ENCODE measurements around the gene DPRX. TPM values are rescaled to one million over a fixed set of nuclear protein-coding genes. Genes with fewer than 3 reads are reported as not detected.
A peak's percentile ranks its signal among the peaks of the same experiment; 100 is the strongest.

DPRX gene
- total and polyA plus RNA-seq, 2 experiments from 2014 or later, result not detected

DNA sequence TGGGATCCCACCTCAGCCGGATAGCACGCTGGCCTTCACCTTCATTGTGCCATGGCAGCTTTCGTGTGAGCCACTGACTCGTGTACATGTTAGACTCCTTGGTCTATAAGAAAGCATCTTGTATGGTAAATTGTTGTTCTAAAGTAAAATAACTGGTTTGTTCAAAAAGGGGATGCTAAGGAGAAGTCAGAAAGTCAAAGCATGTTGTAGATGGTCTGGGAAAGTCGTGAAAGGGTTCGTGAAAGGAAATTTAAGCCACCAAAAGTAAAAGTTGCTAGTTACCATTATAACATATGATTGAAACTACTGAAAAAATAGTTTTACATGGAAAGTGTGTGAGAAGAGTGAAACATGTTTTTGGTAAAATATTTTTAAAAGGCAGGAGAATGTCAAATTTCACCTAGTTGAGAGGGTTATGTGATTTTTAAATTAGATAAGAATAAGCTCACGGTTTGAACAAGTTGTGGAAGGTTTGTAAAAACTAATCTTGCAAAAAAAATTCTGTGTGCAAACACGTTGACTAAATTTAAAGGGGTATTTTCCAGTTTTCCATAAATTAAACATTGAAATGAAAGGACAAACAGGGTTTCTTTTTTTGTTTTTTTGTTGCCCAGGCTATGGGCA is 23.4 kb downstream of the DPRX start:
- Histone ChIP-seq H3K79me2 (ENCODE audit: insufficient read depth) (no peaks in the 10 kb centered on the region), H3K27me3 (replicated peaks; ENCODE audit: insufficient read depth) (no peaks in the 10 kb centered on the region), H3K9me2 (ENCODE audit: insufficient read depth) (no peaks in the 10 kb centered on the region), H3K9me3 (ENCODE audit: low read depth) (no peaks in the 10 kb centered on the region), H4K20me1 (ENCODE audit: insufficient read depth) (no peaks in the 10 kb centered on the region), H3K4me2 (ENCODE audit: unreplicated experiment) (no peak overlapping the region), H3K27ac (no peak overlapping the region), H3K9ac (no peak overlapping the region), H3K4me1 (ENCODE audit: insufficient read depth) (no peaks in the 10 kb centered on the region), H2AFZ (no peak overlapping the region), H3K4me3 (no peak overlapping the region), H3K36me3 (ENCODE audit: low read depth) (no peaks in the 10 kb centered on the region), H3F3A (ENCODE audit: insufficient read depth) (no peaks in the 10 kb centered on the region)
- TF ChIP-seq EZH2phosphoT487 (IDR thresholded peaks at IDR 0.05; ENCODE audit: insufficient read depth, low read depth) (no peak), EZH2 (IDR thresholded peaks at IDR 0.05; ENCODE audit: insufficient read depth, poor library complexity, severe bottlenecking) (no peak)
- DNase-seq, result no peak
- WGBS, 2 experiments (ENCODE audit: low coverage in 1 of 2, low lambda C conversion rate in 2 of 2, missing lambda C conversion rate in 2 of 2), result 22 to 25% methylated on average over 8 of the region's 8 CpGs
- in situ Hi-C loops (cut with MboI), result no loop called here

DNA sequence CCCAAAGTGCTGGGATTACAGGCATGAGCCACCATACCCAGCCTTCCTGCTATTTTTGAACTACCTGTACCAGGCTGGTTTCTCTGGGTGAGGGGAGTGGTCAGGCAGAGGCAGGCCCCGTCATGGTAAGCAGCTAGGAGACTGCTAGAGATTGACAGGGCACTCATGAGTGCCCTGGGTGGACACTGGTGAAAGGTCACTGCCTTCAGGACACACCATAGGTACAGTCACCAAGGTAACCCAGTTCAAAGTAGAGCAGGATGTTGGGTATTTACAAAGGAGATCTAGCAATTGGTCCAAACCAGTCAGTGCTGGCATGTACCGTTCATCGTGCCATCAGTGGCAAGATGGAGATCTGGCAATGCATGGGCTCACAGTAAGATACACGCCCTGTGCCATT is 25.5 kb downstream of the DPRX start:
- Histone ChIP-seq H3K4me2 (ENCODE audit: unreplicated experiment) (no peak overlapping the region), H3K9me3 (ENCODE audit: low read depth) (no peaks in the 10 kb centered on the region), H3K27me3 (replicated peaks; ENCODE audit: insufficient read depth) (no peaks in the 10 kb centered on the region), H3K79me2 (ENCODE audit: insufficient read depth) (no peaks in the 10 kb centered on the region), H3K36me3 (ENCODE audit: low read depth) (no peaks in the 10 kb centered on the region), H3K27ac (no peak overlapping the region), H2AFZ (no peak overlapping the region), H3F3A (ENCODE audit: insufficient read depth) (no peaks in the 10 kb centered on the region), H3K4me1 (ENCODE audit: insufficient read depth) (no peaks in the 10 kb centered on the region), H3K9ac (no peak overlapping the region), H3K9me2 (ENCODE audit: insufficient read depth) (no peaks in the 10 kb centered on the region), H4K20me1 (ENCODE audit: insufficient read depth) (no peaks in the 10 kb centered on the region), H3K4me3 (no peak overlapping the region)
- in situ Hi-C loops (cut with MboI), result no loop called here
- TF ChIP-seq EZH2phosphoT487 (IDR thresholded peaks at IDR 0.05; ENCODE audit: insufficient read depth, low read depth) (no peak), EZH2 (IDR thresholded peaks at IDR 0.05; ENCODE audit: insufficient read depth, poor library complexity, severe bottlenecking) (no peak)
- DNase-seq, result no peak
- 18 to 23% methylated on average over 4 of the region's 4 CpGs for WGBS, 2 experiments (ENCODE audit: low coverage in 1 of 2, low lambda C conversion rate in 2 of 2, missing lambda C conversion rate in 2 of 2)

DNA sequence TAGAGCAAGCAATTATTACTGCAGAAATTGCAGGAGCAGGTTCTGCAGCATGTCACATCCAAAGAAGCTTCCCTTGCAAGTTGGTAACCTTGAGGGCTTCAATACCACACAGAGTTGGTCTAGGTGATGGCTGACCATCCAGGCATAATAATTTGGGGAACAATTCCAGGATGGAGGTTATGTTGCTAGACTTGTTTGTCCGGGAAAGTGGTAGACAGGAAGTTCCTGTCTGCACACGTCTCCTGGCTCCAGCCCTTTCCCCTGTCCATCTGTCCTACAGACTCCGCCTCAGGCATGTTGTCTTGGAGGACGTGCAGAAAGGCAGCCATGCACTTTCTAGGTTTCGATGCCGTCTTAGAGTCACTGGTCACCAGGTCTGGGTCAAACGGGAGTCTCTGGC is 26.0 kb downstream of the DPRX start:
- Histone ChIP-seq H3K9me3 (ENCODE audit: low read depth) (no peaks in the 10 kb centered on the region), H3K9me2 (ENCODE audit: insufficient read depth) (no peaks in the 10 kb centered on the region), H3K9ac (no peak overlapping the region), H3K4me1 (ENCODE audit: insufficient read depth) (no peaks in the 10 kb centered on the region), H4K20me1 (ENCODE audit: insufficient read depth) (no peaks in the 10 kb centered on the region), H3K4me2 (ENCODE audit: unreplicated experiment) (no peak overlapping the region), H2AFZ (no peak overlapping the region), H3K36me3 (ENCODE audit: low read depth) (no peaks in the 10 kb centered on the region), H3K4me3 (no peak overlapping the region), H3K27me3 (replicated peaks; ENCODE audit: insufficient read depth) (no peaks in the 10 kb centered on the region), H3K79me2 (ENCODE audit: insufficient read depth) (no peaks in the 10 kb centered on the region), H3F3A (ENCODE audit: insufficient read depth) (no peaks in the 10 kb centered on the region), H3K27ac (no peak overlapping the region)
- in situ Hi-C loops (cut with MboI), result no loop called here
- 35 to 41% methylated on average over 7 of the region's 7 CpGs for WGBS, 2 experiments (ENCODE audit: low coverage in 1 of 2, low lambda C conversion rate in 2 of 2, missing lambda C conversion rate in 2 of 2)
- no peak for DNase-seq
- TF ChIP-seq EZH2phosphoT487 (IDR thresholded peaks at IDR 0.05; ENCODE audit: insufficient read depth, low read depth), result no peak
- TF ChIP-seq EZH2 (IDR thresholded peaks at IDR 0.05; ENCODE audit: insufficient read depth, poor library complexity, severe bottlenecking), result no peak

DNA sequence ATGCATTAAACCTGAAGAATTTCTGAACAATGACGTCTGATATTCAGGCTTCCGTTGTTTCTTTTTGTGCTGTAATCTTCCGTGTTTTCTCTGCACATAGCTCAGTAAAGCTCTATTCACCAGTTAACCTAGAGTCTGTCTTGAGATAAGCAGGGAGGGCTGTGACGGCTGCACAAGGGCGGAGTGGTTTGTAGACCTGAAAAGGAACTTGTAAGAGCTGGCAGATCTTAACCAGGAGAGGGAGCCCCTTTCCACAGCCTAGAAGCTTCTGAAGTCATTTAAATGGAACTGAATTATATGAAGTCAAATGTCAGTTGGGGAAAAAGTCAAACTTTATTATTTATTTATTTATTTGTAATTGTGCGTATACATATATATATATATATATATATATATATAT is 27.5 kb downstream of the DPRX start:
- 18 to 23% methylated on average over 6 of the region's 6 CpGs for WGBS, 2 experiments (ENCODE audit: low coverage in 1 of 2, low lambda C conversion rate in 2 of 2, missing lambda C conversion rate in 2 of 2)
- H3K9me2 ChIP-seq (ENCODE audit: insufficient read depth), result no peaks in the 10 kb centered on the region
- no peaks in the 10 kb centered on the region for H3K79me2 ChIP-seq (ENCODE audit: insufficient read depth)
- no peaks in the 10 kb centered on the region for H3K9me3 ChIP-seq (ENCODE audit: low read depth)
- no peak for TF ChIP-seq EZH2phosphoT487 (IDR thresholded peaks at IDR 0.05; ENCODE audit: insufficient read depth, low read depth)
- no peak for TF ChIP-seq EZH2 (IDR thresholded peaks at IDR 0.05; ENCODE audit: insufficient read depth, poor library complexity, severe bottlenecking)
- no peak overlapping the region for H3K4me3 ChIP-seq
- H4K20me1 ChIP-seq (ENCODE audit: insufficient read depth), result no peaks in the 10 kb centered on the region
- H3F3A ChIP-seq (ENCODE audit: insufficient read depth), result no peaks in the 10 kb centered on the region
- no peak overlapping the region for H3K9ac ChIP-seq
- H3K4me1 ChIP-seq (ENCODE audit: insufficient read depth), result no peaks in the 10 kb centered on the region
- no peak overlapping the region for H3K4me2 ChIP-seq (ENCODE audit: unreplicated experiment)
- peak; percentile 9 for DNase-seq
- no peaks in the 10 kb centered on the region for H3K27me3 ChIP-seq (replicated peaks; ENCODE audit: insufficient read depth)
- in situ Hi-C loops (cut with MboI), result no loop called here
- no peak overlapping the region for H2AFZ ChIP-seq
- no peaks in the 10 kb centered on the region for H3K36me3 ChIP-seq (ENCODE audit: low read depth)
- no peak overlapping the region for H3K27ac ChIP-seq

DNA sequence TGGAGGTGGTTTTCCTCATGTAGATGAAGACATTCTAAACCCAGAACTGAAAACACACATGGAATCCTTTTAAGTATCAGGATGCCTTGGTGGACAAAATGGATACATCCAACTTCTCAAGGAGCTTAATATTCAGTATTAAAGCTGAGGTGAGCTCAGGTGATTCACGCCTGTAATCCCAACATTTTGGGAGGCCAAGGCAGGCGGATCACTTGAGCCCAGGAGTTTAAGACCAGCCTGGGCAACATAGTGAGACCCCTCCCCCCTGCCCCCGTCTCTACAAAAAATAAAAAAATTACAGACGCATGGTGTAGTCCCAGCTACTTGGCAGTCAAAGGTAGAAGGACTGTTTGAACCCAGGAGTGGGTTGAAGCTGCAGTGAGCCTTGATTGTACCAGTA is 28.8 kb downstream of the DPRX start:
- H3K9me2 ChIP-seq (ENCODE audit: insufficient read depth), result no peaks in the 10 kb centered on the region

More for the DNA sequence above, 28.8 kb downstream of the DPRX start:
- no peaks in the 10 kb centered on the region for H3K36me3 ChIP-seq (ENCODE audit: low read depth)
- no peaks in the 10 kb centered on the region for H4K20me1 ChIP-seq (ENCODE audit: insufficient read depth)
- no peak for DNase-seq
- TF ChIP-seq EZH2 (IDR thresholded peaks at IDR 0.05; ENCODE audit: insufficient read depth, poor library complexity, severe bottlenecking) (no peak), EZH2phosphoT487 (IDR thresholded peaks at IDR 0.05; ENCODE audit: insufficient read depth, low read depth) (no peak)
- no peak overlapping the region for H3K27ac ChIP-seq
- no peak overlapping the region for H3K9ac ChIP-seq
- in situ Hi-C loops (cut with MboI), result no loop called here
- H3F3A ChIP-seq (ENCODE audit: insufficient read depth), result no peaks in the 10 kb centered on the region
- H2AFZ ChIP-seq, result no peak overlapping the region
- H3K27me3 ChIP-seq (replicated peaks; ENCODE audit: insufficient read depth), result no peaks in the 10 kb centered on the region
- H3K9me3 ChIP-seq (ENCODE audit: low read depth), result no peaks in the 10 kb centered on the region
- H3K79me2 ChIP-seq (ENCODE audit: insufficient read depth), result no peaks in the 10 kb centered on the region
- H3K4me2 ChIP-seq (ENCODE audit: unreplicated experiment), result no peak overlapping the region
- no peak overlapping the region for H3K4me3 ChIP-seq
- H3K4me1 ChIP-seq (ENCODE audit: insufficient read depth), result no peaks in the 10 kb centered on the region
- WGBS, 2 experiments (ENCODE audit: low coverage in 1 of 2, low lambda C conversion rate in 2 of 2, missing lambda C conversion rate in 2 of 2), result 25% methylated on average over 4 of the region's 4 CpGs
